Erythroblast (primary cell): ENCODE results near the gene MS4A18.

Experiments used
- GATA1 ChIP-seq: IDR thresholded peaks from 2 replicates; pipeline ENCODE4 v1.6.1; 2011; ENCODE audit warnings: low read depth, mild to moderate bottlenecking, control low read depth, low read length, moderate library complexity
- POLR2A ChIP-seq: IDR thresholded peaks from 2 replicates; pipeline ENCODE4 v1.6.1; 2011; ENCODE audit warnings: mild to moderate bottlenecking, low read length

DNA sequence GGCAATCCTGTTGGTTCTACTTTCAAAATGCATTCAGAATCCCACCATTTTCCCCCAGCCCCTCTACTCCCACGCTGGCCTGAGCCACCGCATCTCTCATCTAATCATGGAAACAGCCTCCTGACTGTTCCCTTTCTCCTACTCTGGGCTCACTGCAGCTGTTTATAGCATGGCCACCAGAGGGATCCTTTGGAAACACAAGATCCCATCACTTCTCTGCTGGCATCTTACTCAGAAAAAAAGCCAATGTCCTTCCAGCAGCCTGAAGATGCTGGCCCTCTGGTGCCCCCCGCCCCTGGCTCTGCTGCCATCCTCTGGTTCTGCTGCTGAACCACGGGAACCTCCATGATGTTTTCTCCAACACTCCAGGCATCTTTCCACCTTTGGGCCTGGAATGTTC lies 14.0 kb upstream of the MS4A18 start:
- TF ChIP-seq POLR2A (no peak), GATA1 (no peak)
